Fibroblast of skin of abdomen (primary cell): ENCODE results near the gene KIF22.
A peak's percentile ranks its signal among the peaks of the same experiment; 100 is the strongest.

ENCODE experiments used
- DNase-seq: peaks from one replicate; pipeline ENCODE4 v3.0.0-alpha.2; 2013

Gene KIF22

GRCh38 chr16:29804020-29804419 lies 13.5 kb downstream of the KIF22 start:
- no peak for DNase-seq

GRCh38 chr16:29804455-29805231 lies 14.1 kb downstream of the KIF22 start:
- DNase-seq = no peak

- DNase-seq = peak; percentile 97
These were observed 14.9 kb downstream of the KIF22 start for GRCh38 chr16:29805232-29806098.

- no peak for DNase-seq
These were observed 15.6 kb downstream of the KIF22 start, which contains the start of gene MAZ for GRCh38 chr16:29806099-29806579. TSS of gene MAZ (plus strand) at chr16:29806529. CDS start at chr16:29806702, 173 bp downstream.

- peak; percentile 39 for DNase-seq
These were observed 16.3 kb downstream of the KIF22 start for GRCh38 chr16:29806641-29807425.

- DNase-seq = peak; percentile 92
These were observed 17.1 kb downstream of the KIF22 start for GRCh38 chr16:29807426-29808218.

- DNase-seq = no peak
These were observed 17.8 kb downstream of the KIF22 start for GRCh38 chr16:29808219-29808900.

- DNase-seq = no peak
These were observed 18.6 kb downstream of the KIF22 start for GRCh38 chr16:29809031-29809747.

GRCh38 chr16:29809850-29810698 lies 19.5 kb downstream of the KIF22 start:
- DNase-seq = no peak

- DNase-seq = no peak
These were observed 20.2 kb downstream of the KIF22 start for GRCh38 chr16:29810699-29811169.

- DNase-seq = peak; percentile 97
These were observed 20.8 kb downstream of the KIF22 start for GRCh38 chr16:29811170-29811895.

- DNase-seq = peak; percentile 61
These were observed 21.5 kb downstream of the KIF22 start, which contains the start of gene PRRT2 for GRCh38 chr16:29811896-29812665. TSS of gene PRRT2 (plus strand) at chr16:29812193. CDS start at chr16:29813055, 862 bp downstream.

GRCh38 chr16:29812754-29813643 lies 22.4 kb downstream of the KIF22 start:
- no peak for DNase-seq

- DNase-seq = no peak
These were observed 23.4 kb downstream of the KIF22 start for GRCh38 chr16:29813644-29814562.

GRCh38 chr16:29814592-29814991 lies 24.0 kb downstream of the KIF22 start:
- no peak for DNase-seq
